HG02840 (cell line): ENCODE results near the gene NRSN2.
A peak's percentile ranks its signal among the peaks of the same experiment; 100 is the strongest.

Source experiments
- ATAC-seq: cut with Tn5 transposase; IDR thresholded peaks from one replicate; pipeline ENCODE4 v1.9.1; 2021; ENCODE audit warnings: mild to moderate bottlenecking, moderate library complexity, moderate number of reproducible peaks; ENCODE audit not compliant: unreplicated experiment, low FRiP score

The NRSN2 gene, protein sequence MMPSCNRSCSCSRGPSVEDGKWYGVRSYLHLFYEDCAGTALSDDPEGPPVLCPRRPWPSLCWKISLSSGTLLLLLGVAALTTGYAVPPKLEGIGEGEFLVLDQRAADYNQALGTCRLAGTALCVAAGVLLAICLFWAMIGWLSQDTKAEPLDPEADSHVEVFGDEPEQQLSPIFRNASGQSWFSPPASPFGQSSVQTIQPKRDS

DNA sequence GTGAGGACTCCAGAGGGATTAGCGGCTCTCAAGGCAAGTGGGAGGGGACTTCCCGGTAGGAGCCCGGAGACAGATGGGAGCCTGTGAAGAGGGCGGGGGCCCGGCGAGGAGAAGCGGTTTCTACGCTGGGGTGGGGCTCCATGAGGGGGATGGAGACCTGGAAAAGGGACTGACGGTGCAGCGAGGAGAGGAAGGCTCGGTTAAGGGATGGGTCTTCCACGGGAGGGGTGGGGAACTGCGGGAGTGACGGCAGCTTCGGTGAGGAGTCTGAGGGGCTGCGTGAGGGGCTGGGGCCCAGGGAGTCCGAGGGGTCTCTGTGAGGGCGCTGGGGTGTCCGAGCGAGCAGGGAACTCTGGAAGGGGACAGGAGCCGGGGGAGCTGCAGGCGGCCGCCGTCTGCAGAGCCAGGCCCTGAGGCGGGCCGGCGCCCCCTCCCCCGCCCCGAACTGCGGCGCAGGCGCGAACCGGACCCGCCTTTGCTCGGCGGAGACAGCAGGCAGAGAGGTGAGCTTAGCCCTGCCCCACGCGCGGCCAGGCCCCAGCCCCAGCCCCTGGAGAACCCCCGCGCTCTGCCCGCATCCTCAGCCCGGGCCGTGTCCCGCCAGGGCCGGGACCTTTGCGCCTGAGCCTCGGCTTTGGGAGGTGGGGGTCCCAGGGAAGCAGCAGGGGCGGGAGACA is at the start of gene NRSN2:
Gene NRSN2 (plus strand): TSS at position 472 of the 677 bp plus-strand sequence. CDS start 2,533 bp downstream, outside the sequence.
- ATAC-seq, result no peak

DNA sequence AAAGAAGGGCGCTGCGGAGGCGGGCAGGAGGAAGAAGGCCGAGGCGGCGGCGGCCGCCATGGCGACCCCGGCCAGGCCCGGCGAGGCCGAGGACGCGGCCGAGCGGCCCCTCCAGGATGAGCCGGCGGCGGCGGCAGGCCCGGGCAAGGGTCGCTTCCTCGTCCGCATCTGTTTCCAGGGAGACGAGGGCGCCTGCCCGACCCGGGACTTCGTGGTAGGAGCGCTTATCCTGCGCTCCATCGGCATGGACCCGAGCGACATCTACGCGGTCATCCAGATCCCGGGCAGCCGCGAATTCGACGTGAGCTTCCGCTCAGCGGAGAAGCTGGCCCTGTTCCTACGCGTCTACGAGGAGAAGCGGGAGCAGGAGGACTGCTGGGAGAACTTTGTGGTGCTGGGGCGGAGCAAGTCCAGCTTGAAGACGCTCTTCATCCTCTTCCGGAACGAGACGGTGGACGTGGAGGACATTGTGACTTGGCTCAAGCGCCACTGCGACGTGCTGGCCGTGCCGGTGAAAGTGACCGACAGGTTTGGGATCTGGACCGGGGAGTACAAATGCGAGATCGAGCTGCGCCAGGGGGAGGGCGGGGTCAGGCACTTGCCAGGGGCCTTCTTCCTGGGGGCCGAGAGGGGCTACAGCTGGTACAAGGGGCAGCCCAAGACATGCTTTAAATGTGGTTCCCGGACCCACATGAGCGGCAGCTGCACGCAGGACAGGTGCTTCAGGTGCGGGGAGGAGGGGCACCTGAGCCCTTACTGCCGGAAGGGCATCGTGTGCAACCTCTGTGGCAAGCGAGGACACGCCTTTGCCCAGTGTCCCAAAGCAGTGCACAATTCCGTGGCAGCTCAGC is 48.8 kb upstream of the NRSN2 start:
- ATAC-seq, result peak; percentile 20

DNA sequence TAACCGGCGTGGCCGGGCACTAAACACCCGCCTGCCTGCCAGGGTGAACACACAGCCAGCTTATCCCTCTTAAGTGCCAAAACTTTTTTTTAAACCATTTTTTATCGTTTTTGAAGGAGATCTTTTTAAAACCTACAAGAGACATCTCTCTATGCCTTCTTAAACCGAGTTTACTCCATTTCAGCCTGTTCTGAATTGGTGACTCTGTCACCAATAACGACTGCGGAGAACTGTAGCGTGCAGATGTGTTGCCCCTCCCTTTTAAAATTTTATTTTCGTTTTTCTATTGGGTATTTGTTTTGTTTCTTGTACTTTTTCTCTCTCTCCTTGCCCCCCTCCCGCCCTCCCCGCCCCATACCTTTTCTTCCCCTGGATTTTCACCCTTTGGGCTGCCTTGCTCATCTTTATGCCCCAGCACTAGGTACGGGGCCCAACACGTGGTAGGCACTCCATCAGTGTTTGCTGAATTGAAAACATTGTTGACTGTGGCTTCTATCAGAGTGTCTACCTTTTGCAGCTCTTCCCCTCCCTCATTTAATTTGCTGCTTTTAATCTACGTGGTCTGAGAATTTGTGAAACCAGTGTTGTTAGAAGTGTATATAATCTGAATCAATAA is 48.0 kb upstream of the NRSN2 start:
- no peak for ATAC-seq

DNA sequence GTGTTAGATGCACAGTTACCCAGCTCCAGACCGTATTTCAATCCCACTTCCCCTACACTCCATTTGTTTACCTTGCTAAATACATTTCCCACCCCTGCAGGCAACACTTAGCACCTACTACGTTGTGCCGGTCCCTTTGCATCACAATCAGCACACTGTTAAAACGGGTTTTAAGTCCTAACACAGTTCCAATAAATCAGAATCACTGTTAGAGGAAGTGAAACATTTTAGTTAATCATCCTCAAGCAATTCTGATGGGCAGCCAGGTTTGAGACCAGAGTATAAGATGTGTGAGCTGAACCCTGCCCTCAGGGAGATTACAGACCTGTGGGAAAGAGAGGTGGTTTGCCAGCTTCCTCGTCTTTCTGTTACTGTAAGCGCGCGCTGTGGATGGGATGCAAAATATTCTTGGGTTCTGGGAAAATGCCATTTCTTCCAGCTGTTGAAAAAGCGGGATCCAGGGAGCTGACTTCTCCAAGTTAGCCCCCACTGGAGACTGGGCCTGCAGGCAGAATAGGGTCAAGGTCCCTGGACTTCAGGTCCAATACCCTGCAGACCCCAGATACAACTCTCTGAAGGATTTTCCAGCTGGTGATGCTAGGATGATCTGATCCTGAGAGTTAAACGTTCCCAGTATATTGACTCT is 46.4 kb upstream of the NRSN2 start:
- ATAC-seq, result no peak

DNA sequence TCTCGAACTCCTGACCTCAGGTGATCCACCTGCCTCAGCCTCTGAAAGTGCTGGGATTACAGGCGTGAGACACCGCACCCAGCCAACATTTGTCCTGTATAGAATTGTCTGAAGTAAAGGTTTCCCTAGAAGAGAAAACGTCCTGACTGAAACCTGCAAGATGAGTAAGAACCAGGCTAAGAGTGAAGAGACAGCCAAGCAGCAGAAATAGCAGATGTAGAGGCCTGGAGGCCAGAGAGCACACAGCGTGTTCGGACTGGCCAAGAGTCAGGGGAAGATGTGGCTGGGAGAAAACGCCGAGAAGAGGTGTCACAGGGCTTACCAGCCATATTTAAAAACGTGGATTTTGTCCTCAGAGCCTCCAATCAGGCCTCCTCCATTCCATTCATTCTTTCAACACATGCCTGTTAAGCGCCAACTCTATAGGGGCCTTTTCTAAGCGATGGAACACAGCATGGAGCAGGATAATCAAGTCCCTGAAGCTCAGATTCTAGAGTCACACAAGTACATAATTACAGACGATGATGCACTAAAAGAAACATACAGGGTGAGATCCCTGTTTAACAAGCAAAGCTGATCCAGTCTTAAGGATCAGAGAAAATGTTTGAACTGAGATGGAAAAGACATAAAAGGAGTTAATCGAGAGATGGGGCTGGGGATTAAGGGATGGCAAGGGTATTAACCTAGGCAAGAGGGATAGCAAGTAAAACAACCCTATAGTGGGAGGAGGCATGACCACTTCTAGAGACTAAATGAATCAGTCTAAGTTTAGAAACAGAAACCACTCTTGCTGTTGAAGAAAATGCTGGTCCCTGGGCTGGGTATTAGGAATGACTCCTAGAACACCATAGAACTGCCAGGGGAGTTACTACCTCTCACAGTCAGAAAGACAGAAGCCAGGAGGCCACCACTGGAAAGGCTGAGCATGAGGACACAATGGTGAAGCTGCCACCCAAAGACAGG is 44.7 kb upstream of the NRSN2 start:
- no peak for ATAC-seq

DNA sequence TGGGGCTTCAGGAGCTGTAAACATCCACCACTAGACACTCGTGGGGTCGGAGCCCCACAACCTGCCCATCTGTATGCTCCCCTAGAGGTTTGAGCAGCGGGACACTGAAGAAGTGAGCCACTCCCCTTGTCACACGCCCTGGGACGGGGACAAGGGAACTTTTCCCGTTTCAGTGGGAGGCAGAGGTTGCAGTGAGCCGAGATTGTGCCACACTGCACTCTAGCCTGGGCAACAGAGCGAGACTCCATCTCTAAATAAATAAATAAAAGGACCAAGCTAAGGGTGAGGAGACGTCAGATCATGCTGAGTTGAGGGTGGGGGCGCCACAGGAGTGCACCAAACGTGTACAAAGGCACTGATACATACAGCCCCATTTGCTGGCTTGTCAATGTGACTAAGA is 41.2 kb upstream of the NRSN2 start:
- no peak for ATAC-seq

DNA sequence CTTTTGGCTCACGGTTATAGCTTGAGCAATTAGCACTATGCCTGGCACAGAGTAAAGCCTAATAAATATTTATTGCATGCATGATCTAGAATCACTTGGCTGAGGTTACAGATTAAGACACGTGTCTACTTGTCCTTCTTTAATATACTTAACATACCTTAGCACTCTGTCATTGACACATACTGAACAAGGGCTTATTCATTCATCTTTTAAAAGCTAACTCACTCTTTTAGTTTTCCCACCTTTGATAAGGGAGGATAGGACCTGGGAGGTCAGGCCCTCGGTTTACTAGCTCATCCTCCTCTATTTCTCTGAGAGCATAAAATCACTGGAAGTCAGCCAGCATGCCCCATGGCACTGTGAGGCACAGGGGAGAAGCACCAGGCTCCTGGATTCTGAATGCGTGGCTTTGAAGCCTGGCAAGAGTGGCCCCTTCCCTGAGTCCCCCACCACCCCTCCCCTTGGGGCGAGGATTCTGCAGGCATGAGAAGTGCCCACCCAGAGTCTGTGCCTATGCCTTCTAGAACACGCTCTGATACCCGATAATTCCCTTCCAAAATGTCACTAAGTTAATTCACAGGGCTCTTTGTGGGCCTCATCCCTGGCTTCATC is 38.4 kb upstream of the NRSN2 start:
- ATAC-seq, result no peak

DNA sequence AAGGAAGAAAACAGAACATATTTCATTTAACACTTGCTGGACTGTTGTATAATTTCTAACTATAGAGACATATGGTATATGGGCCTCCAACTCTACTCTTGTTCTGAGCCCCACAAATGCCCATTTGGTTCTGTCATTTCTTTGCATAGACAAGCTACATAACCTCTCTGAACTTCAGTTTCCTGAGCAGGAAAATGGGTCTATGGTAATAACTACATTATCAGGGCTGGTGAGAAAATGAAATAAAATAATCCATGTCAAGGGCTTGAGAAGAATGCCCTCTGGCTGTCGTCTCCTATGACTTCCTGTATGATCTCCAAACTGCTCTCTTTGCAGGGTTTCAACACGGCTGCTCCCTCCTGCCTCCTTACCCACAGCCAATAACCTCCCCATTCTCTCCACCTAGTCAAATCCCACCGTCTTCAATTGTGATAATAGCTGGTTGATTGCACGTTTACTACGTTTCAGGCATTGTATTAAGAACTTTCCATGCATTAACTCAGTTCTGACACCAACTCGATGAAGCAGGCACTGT is 37.5 kb upstream of the NRSN2 start:
- ATAC-seq, result no peak

DNA sequence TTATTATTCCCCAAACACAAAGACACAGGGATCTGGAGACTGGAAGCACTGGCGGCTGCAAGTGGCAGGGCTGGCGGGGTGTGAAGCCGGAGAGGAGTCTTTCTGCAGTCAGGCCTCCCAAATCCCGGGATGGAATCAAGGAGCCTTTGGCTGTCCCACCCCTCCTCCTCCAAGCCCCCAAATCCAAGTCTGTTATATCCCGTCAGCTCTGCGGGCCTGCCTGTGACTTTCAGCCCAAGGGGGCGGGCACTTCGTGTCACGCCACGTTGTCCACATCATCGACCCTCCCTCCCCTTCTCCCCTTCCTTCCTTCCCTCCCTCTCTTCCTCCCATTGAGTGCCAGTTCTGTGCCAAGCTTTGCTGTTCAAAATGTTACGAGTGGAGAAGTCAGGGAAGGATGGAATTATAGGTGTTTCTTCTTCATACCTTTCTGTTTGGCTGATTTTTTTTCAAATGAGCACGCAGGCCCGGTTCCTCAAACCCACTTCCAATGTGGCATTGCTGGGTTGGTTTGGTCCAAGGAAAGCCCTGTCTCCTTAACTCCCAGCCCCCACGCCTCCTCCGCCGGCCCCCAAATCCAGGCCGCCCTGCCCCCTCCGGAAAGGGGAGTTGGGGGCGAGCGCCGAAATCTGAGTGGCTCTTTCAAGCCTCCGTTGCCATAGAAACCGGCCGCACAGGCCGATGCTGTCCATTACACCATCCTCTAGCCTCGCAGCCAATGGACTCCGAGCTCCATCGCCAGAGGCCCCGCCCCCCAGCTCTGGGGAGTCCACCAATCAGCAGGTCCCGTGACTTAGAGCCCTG is 36.9 kb upstream of the NRSN2 start:
- peak; percentile 96 for ATAC-seq

DNA sequence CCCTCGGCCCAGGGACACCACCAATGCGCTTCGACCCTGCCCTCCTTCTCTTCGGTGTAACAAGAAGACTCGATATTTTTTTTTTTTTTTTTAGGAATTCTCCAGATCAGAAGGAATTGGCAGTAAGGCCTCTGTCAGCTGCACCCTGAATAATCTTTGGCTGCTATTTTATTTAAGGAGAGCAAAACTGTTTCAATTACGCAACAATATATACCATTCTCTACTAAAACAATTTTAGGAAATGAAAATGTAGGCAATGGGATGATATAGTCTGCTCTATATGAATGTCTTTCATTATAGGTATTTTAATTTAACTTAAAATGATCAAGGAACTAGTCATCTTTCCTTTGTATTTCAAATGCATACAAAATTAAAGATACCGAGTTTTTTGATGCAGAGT is 36.3 kb upstream of the NRSN2 start:
- ATAC-seq, result no peak

DNA sequence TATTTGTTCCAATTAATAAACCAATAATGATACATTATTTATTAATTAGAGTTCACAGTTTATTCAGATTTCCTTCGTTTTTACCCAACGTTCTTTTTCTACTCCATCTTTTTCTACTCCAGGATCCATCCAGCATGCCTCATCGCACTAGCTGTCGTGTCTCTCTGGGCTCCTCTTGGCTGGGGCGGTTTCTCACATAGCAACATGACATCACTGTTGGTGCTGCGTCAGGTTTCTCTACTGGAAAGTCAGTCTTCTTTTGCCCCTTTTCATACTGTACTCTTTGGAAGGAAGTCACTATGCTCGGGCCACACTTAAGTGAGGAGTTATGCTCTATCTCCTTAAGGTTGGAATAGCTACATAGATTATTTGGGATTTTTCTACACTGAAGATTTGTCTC is 35.3 kb upstream of the NRSN2 start:
- no peak for ATAC-seq

DNA sequence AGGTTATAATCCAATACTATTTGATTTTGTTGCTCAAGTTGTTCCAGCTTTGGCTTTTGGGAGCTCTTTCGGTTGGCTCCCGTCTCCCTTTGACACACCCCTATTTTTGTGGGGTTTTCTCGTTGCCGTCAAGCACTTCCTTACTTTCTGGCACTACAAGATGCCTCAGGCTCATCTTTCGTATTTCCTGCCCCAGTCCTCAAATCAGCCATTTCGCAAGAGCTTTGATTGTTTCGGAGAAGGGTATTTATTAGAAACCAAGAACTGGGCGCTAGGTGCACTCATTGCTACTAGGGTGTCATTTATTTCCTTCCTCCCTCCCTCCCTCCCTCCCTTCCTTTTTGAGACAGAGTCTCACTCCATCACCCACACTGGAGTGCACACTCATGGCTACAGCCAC is 34.8 kb upstream of the NRSN2 start:
- ATAC-seq, result no peak

DNA sequence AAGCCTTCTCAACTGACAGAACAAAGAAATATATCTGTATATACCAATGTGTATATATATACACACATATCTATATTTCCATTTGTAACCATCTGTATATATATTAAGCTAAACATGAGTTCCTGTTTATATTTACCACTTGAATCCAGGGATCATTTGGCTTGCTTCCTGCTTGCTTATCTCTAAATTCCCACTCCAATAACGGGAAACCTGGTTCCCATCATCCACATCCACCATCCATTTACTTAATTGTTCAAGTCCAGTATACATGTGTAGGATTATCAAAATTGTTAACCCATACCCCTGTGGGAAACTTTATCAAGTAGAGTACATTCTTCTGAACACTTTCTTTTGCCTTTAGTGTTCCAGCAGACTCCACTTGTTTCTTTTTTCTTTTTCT is 34.0 kb upstream of the NRSN2 start:
- ATAC-seq, result no peak

DNA sequence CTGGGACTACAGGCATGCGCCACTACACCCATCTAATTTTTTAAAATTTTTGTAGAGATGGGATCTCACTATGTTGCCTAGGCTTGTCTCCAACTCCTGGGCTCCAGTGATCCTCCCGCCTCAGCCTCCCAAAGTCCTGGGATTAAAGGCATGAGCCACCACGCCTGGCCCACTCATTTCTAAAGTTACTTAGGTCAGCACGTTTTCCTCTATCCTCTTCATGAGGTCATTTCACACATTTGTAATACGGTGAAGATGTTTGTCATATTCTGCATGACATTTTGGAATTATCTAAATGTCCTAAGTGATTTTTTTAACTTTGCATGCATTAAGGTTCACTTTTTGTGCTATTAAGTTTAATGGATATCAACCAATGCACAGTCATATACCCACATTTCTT is 33.5 kb upstream of the NRSN2 start:
- no peak for ATAC-seq

DNA sequence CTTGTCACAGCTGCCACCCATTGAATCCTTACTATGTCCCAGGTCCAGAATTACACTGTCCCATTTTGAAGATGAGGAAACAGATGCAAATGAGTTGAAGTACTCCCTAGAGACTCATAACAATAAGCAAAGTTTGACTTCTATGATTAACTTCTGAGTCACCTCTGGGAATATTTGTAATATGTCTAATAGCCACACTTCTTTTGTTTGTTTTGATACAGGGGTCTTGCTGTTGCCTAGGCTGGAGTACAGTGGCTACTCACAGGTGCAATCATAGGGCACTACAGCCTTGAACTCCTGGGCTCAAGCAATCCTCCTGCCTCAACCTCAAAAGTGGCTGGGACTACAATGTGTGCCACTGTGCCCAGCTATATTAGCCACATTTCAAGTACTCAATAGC is 33.0 kb upstream of the NRSN2 start:
- ATAC-seq, result no peak

DNA sequence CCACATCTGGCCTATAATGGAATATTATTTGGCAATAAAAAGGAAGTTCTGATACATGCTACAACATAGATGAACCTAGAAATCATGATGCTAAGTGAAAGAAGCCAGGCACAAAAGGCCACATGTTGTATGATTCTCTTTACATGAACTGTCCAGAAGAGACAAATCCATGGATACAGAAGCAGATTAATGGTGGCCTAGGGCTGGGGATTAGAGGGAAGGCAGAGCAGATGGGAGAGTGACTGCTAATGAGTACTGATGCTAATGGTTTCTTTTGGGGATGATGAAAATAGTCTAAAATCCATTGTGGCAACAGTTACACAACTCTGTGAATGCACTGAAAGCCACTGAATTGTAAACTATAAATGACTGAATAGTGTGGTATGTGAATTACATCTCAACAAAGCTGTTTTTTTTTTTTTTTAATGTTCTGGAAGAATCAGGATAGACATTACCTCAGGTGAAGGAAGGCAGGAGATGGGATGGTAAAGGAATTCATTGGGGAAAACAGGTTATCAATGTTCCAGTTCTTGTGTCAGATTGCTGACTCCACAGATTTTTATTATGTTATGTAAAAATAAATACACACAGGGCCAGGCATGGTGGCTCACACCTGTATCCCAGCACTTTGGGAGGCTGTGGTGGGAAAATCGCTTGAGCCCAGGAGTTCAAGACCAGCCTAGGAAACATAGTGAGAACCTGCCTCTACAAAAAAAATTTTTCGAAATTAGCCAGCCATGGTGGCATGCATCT is 30.4 kb upstream of the NRSN2 start:
- ATAC-seq, result no peak
